H1 (cell line): ENCODE measurements around the gene KCNA5. TPM values are rescaled to one million over a fixed set of nuclear protein-coding genes. Genes with fewer than 3 reads are reported as not detected.

Source experiments
- ASH2L ChIP-seq: fragments of 200-600, 300-600 bp; sonication (generic); IDR thresholded peaks from one replicate; pipeline ENCODE4 v1.7.1; 2017; ENCODE audit warnings: low read length
- CREB1 ChIP-seq: IDR thresholded peaks from 2 replicates; pipeline ENCODE4 v1.6.1; 2012; ENCODE audit warnings: inconsistent platforms
- GABPA ChIP-seq: IDR thresholded peaks from 2 replicates; pipeline ENCODE4 v1.6.1; 2011; ENCODE audit warnings: mild to moderate bottlenecking, low read length, moderate library complexity, borderline replicate concordance; ENCODE audit not compliant: insufficient read depth
- SP4 ChIP-seq: IDR thresholded peaks from 2 replicates; pipeline ENCODE4 v1.6.1; 2012; ENCODE audit warnings: low read length, inconsistent platforms
- SRF ChIP-seq: IDR thresholded peaks from 2 replicates; pipeline ENCODE4 v1.6.1; 2011; ENCODE audit warnings: mild to moderate bottlenecking, low read depth, low read length, moderate library complexity
- SUZ12 ChIP-seq: fragments of 200-600 bp; sonication (generic); IDR thresholded peaks from 2 replicates; pipeline ENCODE4 v1.6.1; 2012; ENCODE audit warnings: mild to moderate bottlenecking, inconsistent platforms, low read length, moderate library complexity, mixed read lengths
- polyA plus RNA-seq, 7 experiments: library from polyadenylated mRNA; depleted of rRNA in 3 of 7; stranded (reverse) in 5 of 7; unstranded in 2 of 7; fragments of >200 nt in 5 of 7; fragments of 200-250 nt in 2 of 7; gene quantifications; 1 replicate in 5 of 7; 2 replicates in 1 of 7; 4 replicates in 1 of 7; pipeline versions ENCODE4 v1.2.1 to v1.2.3, GENCODE V29; 2011 to 2013; ENCODE audit warnings: missing spikeins in 2 of 7, mixed read lengths in 2 of 7
- total RNA-seq: library from RNA; stranded (reverse); fragmentation: NEBNext Ultra II Directional; extraction: Animal tissue kit (Norgen Biotek cat#: 25700); gene quantifications from 2 replicates; pipeline ENCODE4 v1.2.1, GENCODE V29; 2021

Gene KCNA5
- total and polyA plus RNA-seq, 2 of the 8 experiments (the other 6 are each of a cell fraction or from before 2014, with no cell fraction given), result 0.20 to 0.29 TPM

DNA sequence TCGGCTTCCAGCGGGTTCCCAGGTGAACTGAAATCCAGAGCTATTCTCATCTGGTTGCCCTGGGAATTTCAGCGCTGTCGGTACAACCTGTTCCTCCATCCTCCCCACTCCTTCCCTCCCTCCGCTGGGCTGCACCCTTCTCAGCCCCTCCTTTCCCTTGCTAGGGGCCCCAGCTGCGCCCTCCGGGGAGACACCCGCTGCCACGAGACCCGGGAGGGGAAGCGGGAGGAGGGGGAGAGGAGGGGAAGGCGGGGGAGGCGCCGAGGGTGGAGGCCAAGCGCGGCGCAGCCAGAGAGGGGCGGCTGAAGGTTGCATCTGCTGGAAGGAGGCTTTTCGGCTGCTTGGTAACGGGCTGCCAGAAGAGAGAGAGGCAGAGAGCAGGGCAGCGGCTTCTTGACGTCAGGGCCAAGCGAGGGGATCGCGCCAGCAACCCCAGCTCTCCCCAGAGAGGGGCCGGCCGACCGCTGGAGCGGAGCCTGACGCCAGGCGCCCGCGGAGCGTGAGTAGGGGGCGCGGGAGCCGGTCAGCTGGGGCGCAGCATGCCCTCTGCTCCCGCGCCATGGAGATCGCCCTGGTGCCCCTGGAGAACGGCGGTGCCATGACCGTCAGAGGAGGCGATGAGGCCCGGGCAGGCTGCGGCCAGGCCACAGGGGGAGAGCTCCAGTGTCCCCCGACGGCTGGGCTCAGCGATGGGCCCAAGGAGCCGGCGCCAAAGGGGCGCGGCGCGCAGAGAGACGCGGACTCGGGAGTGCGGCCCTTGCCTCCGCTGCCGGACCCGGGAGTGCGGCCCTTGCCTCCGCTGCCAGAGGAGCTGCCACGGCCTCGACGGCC lies at the start of gene KCNA5 (continued):
- peak; percentile 72; the same call in 1 of the 2 replicates for TF ChIP-seq SUZ12
- TF ChIP-seq SP4, result no peak
- TF ChIP-seq CREB1, result peak; percentile 5; the same call in 1 of the 2 replicates
- TF ChIP-seq SRF, result no peak
- TF ChIP-seq ASH2L, result peak; percentile 39
- TF ChIP-seq GABPA, result peak; percentile 39; the same call in 1 of the 2 replicates
